ENCODE data around the gene GAB1.

The GAB1 gene

DNA sequence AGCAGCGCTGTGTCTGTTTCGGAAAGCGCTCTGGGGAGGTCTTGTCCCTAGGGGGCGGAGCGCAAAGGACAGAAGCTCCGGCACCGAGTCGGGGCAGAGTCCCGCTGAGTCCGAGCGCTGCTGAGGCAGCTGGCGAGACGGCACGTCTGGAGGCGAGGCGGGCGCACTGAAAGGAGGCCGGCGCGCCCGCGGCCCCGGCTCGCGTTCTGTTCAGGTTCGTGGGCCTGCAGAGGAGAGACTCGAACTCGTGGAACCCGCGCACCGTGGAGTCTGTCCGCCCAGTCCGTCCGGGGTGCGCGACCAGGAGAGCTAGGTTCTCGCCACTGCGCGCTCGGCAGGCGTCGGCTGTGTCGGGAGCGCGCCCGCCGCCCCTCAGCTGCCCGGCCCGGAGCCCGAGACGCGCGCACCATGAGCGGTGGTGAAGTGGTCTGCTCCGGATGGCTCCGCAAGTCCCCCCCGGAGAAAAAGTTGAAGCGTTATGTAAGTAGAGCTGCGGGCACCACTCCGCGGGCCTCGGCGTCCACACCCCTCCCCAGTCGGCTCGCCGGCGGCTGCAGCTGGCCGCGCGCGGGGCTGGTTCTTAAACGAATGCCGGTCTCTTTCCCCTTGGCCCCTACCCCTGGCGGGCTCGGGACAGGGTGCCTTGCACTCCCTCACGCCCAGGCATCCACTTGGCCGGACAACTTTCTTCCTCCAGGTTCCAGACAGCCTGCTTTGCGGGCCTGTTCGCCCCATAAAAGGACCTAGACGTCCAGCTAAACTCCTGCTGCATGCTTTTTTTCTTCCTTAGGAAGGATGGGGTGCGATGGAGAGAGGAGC is at the start of gene GAB1:
TSS of gene GAB1 (plus strand) at position 96 of the 819 bp plus-strand sequence. CDS start at position 409, 313 bp downstream.
- no peak for FAIRE-seq

DNA sequence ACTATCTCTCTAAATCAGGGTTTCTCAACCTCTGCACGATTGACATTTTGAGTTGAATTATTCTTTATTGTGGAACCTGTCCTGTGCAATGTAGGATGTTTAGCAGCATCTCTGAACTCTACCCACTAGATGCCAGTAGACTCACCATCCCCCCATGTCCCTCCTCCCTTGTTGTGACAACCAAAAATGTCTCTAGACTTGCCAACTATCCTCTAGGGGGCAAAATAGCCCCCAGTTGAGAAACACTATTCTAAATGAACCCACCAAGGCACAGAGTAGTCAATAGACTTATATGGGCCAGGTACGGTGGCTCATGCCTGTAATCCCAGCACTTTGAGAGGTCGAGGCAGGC is 49.1 kb upstream of the GAB1 start:
- FAIRE-seq = no peak

DNA sequence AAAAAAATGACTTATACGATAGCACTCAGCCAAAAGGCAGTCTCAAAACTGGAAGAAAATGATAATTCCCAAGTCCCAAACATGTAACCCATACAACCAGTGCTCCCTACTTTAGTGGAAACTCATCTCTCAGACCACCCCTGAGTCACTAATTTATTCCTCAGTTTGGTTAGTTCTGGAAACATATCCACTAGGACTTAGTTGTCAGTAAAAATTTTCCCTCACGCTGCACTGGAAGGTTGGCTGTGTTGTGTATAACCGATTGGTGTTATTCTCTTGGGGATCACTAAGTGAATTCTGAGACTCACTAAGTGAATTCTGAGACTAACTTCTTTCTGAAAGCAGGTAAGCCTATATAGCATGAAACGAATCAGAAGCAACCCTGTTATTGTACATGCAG is 48.5 kb upstream of the GAB1 start:
- FAIRE-seq = no peak

DNA sequence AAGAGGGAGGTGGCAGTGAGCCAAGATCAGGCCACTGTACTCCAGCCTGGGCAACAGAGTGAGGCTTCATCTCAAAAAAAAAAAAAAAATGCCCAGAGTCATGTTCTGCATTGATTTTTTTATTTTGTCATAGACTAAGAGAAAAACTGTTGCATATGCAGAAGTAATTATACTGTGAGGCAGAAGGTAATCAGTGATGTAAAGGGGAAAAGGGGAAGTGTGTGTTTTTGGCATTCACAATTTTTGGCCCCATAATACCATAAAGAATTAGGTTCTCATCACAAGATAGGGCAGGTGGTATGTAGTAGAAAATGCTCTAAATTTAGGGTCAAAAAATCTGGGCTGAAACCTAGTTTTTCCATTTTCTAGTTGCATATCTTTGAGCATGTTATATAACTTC is 47.3 kb upstream of the GAB1 start:
- no peak for FAIRE-seq

DNA sequence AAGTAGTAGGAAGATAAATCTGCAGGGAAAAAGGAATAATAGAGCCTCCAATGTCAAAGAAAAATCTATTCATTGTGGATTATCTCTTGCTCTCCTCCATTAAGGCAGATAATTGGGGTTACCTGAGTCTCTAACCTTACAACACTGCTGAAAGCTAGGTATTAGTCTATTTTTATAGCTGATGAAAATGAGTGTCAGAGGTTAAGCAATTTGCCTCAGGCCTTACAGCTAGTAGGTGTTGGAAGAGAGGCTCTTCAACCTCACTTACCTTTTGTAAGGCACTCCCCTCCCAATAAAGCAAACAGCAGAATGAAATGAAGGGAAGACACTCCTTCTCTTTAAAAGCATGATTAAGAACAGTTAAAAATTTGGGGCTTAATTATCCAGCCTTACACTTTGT is 45.4 kb upstream of the GAB1 start:
- no peak for FAIRE-seq

DNA sequence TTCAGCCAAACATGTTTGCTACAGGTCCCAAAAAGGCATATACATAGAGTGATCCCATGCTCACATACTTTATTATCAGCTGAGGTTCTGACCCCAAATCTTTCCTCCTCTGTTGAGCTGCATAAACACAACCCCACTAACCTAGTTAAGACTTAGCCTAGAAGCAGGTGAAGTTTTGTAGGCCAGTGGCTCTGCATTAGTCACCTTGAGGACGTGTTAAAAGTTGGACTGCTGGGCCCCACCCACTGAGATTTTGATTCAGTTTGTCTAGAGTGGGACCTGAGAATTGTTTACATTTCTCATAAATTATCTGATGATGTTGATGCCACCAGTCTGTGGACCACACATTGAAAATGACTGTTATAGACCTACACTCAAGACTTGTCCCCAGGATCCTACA is 43.8 kb upstream of the GAB1 start:
- FAIRE-seq = no peak

DNA sequence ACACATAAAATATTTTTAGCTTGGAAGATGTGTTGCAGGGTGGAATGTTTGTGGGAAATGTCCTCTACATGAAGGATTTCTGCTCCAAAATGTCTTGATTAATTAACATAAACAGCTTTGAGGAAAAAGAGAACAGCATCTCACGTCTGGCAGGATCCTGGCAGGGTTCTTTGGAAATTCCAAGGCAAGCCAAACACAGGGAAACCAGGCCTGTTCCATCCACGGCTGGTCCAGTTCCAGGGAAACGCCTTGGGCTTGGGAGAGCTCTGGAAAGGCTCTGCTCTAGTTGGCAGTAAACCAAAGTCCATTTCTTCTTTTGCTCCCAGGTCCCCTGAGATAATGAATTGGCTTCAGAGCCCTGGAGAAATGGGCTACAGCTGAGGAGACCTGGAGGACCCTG is 42.4 kb upstream of the GAB1 start:
- peak; percentile 92 for FAIRE-seq

DNA sequence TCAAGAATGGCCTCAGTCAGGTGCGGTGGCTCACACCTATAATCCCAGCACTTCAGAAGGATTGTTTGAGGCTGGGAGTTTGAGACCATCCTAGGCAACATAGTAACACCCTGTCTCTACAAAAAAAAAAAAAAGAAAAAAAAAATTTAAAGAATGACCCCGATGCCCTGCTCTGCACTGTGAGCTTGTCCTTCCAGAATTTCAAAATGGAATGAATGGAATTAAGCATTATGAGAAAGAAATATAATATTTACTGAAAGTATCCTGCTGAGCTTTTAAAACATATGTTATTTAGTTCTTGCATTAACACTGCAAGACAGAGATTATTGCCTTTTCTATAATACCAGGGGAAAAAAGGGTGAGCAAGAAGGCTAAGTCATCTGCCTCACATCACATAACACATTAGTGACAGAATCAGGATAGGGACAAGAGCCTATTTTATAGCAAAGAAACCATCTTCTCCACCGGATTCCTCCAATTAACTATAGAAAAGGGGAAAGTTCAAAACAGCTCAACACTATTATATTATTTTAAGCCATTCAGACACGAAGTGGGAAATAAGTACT is 41.9 kb upstream of the GAB1 start:
- no peak for FAIRE-seq

DNA sequence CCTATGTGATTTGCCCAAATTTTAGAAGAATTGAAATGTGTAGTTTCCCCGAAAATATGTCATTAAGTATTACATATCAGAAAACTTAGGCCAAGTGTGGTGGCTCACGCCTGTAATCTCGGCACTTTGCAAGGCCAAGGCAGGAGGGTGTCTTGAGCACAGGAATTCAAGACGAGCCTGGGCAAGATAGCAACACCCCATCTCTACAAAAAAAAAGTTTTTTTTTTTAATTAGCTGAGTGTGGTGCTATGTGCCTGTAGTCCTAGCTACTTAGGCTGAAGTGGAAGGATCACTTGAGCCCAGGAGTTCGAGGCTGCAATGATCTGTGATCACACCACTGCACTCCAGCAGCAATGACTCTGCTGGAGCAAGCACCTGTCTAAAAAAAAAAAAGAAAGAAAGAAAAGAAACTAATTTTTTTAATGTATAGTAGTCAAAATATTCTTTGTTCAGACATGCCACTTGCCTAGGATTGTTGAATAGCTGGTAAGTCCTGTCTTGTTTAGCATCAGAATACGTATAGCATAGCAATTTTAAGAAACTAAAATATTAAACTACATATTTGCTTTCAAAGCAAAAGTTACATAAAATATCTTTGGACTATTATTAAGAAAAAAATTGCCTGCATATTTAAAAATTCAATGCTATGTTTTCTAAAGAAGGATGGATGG is 40.1 kb upstream of the GAB1 start:
- no peak for FAIRE-seq

DNA sequence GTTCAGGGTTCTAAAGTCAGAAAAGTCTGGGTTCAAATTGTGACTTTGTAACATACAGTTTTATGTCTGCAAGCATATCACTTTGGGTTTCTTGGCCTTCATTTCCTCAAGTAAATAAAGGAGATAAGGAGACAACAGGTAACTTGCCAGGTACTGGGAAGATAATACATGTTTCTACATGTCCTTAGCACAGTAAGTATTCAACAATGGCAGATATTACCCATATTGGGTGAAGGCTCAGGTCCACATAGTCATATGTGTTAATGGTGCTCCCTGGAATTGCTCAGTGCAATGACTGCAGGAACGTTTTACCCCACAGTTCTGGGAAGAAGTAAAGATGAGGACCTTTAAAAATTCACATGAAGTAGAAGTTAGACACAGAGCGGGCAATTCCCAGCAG is 35.8 kb upstream of the GAB1 start:
- no peak for FAIRE-seq

DNA sequence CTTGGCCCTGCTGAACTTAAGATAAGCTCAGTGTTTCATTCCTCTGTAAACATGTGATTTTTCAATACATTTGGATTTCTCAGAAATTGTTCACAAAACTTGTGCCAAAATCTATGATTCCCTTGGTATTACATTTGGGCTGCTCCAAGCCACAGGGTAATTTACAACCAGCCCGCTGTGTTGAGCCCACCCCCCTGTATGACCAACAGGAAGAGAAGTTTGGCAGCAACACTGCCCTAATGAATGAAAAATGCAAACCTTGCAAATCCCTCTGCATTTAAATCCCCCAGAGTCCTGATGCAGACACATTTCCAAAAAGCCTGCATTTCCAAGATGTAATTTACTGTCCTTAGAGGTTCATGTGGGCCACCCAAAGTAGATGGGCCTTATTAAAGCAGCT is 34.1 kb upstream of the GAB1 start:
- FAIRE-seq = no peak

DNA sequence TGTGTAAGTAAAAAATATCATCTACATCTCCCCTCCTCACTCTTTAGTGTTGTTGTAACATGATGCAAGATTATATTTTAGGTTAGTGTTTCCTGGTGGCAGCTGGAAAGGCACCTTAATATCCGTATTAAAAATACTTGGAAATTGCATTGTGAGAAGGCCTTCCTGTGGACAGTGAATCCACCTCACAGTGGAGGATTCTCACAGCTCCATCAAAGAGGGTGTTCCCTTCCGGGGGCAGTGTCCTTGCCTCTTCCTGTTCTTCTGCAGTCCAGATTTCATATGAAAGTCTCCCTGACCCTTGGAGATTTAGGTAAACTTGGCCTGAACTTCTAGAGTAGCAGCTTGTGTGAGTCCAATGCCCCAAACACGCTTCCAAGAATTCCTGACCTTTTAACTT is 29.9 kb upstream of the GAB1 start:
- FAIRE-seq = no peak

DNA sequence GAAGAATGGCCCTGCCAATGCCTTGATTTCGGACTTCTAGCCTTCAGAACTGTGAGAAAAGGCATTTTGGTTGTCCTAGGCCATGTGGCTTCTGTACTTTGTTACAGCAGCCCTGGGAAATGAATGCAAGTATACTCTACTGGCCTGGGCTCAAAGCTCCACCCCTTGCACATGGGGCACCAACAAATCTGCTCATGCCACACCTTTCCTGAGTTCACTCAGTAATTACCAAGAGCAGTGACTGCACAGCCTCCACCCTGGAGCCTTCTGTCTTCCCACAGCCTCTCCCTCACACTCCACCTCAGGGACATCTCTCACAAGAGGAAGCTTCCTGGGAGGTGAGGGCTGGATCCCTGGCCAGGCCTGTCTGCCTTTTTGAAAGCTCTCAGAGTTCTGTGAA is 29.1 kb upstream of the GAB1 start:
- FAIRE-seq = no peak

DNA sequence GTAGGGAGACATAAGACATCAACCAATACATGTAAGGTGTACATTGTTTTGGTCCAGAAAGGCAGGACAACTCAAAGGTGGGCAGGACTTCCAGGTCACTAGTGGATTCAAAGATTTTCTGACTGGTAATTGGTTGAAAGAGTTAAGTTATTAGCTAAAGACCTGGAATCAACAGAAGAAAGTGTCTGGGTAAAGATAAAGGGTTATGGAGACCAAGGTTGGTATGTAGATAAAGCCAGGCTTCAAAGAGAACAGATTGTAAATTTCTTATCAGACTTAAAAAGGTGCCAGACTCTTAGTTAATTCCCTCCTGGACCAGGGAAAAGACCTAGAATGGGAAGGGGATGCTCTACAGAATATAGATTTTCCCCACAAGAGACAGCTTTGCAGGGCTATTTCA is 28.3 kb upstream of the GAB1 start:
- FAIRE-seq = no peak

DNA sequence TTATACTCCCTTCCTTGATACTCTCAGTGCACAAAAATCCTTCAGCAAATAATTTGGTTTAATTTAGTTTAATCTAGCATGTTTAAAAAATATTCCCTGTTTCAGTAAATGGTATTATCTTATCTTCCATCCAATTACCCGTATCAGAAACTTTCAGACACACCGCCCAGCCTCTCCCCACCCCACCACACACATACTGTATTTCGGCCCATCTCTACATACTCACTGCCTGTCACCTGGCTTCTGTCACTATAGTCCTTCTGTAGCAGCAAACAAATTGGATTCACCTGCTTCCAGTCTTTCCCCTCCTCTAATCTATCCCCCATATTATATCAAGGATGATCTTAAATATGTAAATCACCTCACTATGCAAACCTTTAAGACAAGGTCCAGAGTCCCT is 24.8 kb upstream of the GAB1 start:
- no peak for FAIRE-seq

DNA sequence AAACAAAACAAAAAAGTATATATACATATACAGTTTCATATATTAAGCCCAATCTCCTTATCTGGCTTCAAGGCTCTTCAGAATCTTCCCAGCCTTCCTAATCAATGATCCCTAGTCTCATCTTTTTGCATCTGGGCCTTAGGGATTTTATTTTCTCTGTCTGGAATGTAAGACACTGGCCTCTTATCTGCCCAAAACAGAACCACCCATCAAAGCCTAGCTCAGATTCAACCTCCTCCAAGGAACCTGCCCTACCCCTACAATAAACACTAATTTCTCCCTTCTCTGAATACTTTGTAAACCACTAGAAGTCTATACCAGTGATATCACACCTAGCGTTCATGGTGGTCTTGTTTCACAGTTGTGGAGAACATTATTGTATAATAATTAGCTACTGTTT is 23.2 kb upstream of the GAB1 start:
- no peak for FAIRE-seq

DNA sequence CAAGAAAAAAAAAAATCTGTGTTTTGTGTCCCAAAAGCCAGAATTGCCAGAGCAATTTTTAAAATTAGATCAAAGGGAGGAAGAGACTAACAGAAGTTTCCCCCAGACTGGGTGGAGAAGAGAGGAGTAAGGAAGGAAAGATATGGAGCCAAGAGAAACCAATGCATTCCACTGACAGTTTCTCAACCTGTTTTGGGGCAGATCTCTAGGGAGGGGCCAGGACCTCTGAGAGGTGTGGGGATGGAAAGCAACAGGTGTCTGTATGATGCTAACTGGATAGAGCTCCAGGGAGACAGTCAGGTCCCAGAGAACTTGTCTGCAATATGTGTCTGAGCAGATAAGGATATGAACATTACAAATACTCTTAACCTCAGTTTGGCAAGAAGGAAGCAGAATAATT is 22.7 kb upstream of the GAB1 start:
- no peak for FAIRE-seq

DNA sequence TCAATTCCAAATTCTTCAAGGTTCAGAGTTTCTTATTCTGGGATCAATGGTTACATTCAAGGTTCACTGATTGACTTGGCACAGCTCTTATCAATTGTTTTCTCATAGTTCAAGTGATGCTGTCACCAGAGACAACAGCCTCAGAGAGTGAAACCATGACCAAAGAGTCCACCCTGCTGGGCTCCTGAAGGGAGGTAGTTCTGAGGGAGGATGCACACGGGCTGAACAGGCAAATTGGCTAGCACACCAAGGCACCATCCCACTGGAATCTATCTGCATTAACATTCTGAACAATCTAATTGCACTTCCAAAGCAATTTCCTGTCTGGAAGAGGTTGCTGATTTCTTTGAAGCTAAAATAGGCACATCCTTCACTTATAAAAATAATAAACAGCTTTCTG is 16.6 kb upstream of the GAB1 start:
- no peak for FAIRE-seq

DNA sequence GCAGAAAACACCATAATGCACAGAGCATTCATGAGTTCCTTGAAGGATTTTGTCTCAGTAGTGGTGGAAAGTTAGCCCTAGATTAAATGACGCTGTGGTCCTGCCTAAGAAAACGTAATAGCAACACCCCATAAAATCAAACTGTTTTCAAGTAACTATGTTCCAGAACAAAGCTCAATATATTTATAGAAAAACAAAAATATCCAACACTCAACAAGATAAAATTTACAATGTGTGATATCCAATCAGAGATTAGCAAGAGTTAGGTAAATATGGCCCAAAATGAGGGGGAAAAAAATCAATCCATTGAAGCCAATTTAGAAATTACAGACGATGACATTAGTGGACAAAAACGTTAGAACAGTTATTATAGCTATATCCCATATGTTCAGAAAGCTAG is 9.9 kb upstream of the GAB1 start:
- no peak for FAIRE-seq

DNA sequence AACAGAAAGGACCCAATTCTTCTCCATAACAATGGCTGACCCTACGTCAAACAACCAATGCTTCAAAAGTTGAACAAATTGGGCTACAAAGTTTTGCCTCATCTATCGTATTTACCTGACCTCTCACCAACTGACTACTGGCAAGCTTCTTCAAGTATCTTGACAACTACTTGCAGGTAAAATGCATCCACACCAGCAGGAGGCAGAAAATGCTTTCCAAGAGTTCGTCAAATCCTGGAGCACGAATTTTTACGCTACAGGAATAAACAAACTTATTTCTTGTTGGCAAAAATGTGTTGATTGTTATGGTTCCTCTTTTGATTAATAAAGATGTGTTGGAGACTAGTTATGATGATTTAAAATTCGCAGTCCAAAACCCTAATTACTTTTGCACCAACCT is 6.7 kb upstream of the GAB1 start:
- no peak for FAIRE-seq

DNA sequence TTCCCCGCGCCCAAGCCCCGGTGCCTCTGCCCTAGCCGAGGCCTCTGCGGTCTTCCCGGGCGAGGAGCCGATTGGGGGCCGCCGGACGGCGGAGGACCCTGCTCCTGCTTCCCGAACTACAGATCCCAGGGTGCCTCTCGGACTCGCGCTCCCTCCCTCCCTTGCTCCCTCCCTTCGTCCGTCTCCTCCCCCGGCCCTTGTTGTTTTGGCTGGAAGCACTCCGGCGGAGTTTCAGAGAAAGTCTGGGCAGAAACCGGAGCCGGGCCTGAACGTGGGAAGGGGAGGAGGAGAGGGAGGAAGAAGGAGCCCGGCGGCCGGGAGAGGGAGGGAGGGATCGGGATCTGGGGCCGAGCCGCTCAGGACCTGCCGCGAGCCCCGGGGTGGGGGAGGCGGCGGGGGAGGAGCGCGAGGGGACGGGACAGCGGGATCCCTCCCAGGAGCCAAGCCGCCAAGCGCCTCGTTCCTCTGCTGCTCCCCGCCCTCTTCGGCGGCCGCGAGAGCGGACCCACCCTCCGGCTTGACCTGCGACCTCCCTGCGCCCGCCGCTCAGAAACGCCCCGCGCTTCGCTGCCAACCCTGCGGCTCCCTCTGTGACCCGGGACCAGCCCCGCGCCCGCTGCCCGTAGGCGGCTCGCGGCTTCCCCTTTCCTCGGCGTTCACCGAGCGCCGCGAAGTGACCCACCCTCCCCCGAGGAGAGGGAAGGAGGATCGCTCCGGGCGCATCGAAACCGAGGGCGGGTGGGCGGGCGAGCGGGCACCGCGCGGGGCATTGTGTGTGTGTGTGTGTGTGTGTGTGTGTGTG is 496 bp upstream of the GAB1 start:
- peak; percentile 43 for FAIRE-seq

DNA sequence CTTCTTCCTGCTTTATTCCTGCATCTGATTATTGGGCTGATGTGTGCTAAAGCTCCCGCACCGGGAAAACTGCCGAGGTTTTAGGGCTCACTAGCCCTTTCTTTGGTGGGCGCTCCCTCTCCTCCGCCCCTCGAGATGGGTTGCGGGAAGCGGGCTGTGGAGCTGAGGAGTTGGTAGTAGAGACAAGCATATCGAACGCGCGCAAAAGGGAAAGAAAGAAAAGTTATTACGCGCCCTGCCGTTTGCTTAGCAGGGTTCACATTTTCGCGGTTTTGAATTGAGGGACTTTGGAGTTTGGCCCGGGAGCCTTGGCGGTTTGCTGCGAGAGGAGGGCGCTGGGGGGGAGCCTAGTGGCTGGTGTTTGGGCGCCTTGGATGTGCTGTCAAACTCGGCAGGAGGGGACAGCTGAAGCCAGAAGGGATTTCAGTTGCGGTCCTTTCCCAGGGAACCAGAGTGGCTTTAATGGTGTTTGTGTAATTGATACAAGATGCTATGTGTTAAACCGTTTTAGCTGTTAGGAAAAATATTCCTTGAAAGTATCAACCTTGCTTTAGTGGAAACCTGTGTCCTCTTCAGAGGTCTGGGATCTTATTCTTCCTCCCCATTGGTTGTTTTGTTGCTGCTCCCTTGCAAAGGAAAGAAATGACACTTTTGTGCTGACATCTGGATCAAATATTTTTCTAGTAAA is 1.1 kb downstream of the GAB1 start:
- FAIRE-seq = no peak

DNA sequence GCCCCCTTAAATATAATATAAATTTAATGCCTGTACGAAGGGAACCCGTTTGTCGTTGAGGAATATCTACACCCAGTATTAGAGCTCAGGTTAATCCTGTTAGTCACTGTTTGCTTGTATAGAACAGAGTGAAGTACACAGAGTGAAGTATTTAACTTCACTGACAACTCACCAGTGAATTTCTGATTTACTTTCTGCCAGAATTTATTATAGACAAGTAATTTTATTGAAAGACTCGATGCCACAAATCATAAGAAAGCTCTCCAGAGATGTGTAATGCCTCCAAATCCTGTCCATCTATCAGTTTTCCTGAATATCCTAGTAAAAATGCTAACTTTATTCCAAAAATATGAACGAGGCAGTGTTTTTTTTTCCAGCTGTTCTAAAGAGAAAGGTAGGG is 1.6 kb downstream of the GAB1 start:
- FAIRE-seq = no peak
